Thyroid gland (tissue), 4 donors: ENCODE measurements around the gene OSBPL3.

ENCODE experiments used
- POLR2A ChIP-seq, 2 donors: fragments of 450-650 bp; IDR thresholded peaks; one replicate each; pipeline ENCODE4 v1.6.1; 2017; ENCODE audit warnings: antibody characterized with exemption in 2 of 2, mild to moderate bottlenecking in 2 of 2, moderate library complexity in 1 of 2
- TF ChIP-seq, protein P1 (sequence below), 6 experiments: fragments of 200-600 bp in 3 of 6; fragments of 450-650 bp in 3 of 6; sonication (generic) in 3 of 6; IDR thresholded peaks; one replicate each; pipeline ENCODE4 v1.5.1; 2016 to 2019; ENCODE audit warnings: antibody characterized with exemption in 6 of 6, mild to moderate bottlenecking in 2 of 6, inconsistent platforms in 1 of 6, moderate library complexity in 1 of 6

DNA sequence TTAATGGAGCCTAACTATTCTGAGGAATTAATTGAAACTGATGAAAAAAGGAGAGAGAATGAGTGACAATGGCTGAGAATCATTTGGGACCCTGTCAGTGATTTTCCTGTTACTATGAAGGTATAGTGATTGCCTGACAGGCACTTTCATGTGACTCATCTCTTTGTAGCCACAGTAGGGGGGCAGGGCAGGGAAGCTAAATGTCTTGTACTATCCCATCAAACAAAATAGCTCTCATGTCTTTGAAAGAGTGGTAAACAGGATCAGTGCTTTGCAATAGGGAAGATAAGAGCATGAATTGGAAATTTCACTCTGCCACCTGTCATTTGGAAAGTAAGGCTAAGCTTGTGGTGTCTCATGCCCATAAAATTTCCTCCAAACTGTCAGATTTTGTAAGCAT, 128.2 kb downstream of the OSBPL3 start:
- no peak for TF ChIP-seq POLR2A (IDR thresholded peaks at IDR 0.05)
- TF ChIP-seq, protein P1, sequence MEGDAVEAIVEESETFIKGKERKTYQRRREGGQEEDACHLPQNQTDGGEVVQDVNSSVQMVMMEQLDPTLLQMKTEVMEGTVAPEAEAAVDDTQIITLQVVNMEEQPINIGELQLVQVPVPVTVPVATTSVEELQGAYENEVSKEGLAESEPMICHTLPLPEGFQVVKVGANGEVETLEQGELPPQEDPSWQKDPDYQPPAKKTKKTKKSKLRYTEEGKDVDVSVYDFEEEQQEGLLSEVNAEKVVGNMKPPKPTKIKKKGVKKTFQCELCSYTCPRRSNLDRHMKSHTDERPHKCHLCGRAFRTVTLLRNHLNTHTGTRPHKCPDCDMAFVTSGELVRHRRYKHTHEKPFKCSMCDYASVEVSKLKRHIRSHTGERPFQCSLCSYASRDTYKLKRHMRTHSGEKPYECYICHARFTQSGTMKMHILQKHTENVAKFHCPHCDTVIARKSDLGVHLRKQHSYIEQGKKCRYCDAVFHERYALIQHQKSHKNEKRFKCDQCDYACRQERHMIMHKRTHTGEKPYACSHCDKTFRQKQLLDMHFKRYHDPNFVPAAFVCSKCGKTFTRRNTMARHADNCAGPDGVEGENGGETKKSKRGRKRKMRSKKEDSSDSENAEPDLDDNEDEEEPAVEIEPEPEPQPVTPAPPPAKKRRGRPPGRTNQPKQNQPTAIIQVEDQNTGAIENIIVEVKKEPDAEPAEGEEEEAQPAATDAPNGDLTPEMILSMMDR (IDR thresholded peaks at IDR 0.05) = no peak
